Measurements from ENCODE around the gene RNF25. TPM values are rescaled to one million over a fixed set of nuclear protein-coding genes. Genes with fewer than 3 reads are reported as not detected.
A peak's percentile ranks its signal among the peaks of the same experiment; 100 is the strongest.

RNF25 gene
- total and polyA plus RNA-seq, 2 of the 4 experiments (the other 2 are of a cell fraction) = 56.5 to 78.1 TPM

- Histone ChIP-seq H3K36me3 (ENCODE audit: control insufficient read depth, insufficient read depth, low read length) (peaks cover 34% of the 10 kb centered on the region), H4K20me1 (ENCODE audit: insufficient read depth, low read length) (no peaks in the 10 kb centered on the region), H2BK5ac (ENCODE audit: low read depth, low read length, poor library complexity, severe bottlenecking) (no peak overlapping the region), H3K27ac (ENCODE audit: insufficient read depth, low read length) (no peak overlapping the region), H4K5ac (ENCODE audit: low read depth, low read length) (no peak overlapping the region), H2BK120ac (ENCODE audit: low read depth, low read length) (no peak overlapping the region), H3K9ac (ENCODE audit: low read depth, low read length) (no peak overlapping the region), H3K27me3 (ENCODE audit: control insufficient read depth, insufficient read depth, low read length) (no peaks in the 10 kb centered on the region), H3K4me2 (ENCODE audit: low read depth, low read length) (no peak overlapping the region), H3K4me3 (ENCODE audit: insufficient read depth, low read depth, low read length) (no peak overlapping the region), H3K56ac (ENCODE audit: extremely low read depth, insufficient read depth, low read length) (no peak overlapping the region), H3K4ac (ENCODE audit: low read depth, low read length) (no peak overlapping the region), H3K23ac (ENCODE audit: low read depth, low read length) (no peak overlapping the region), H3K18ac (ENCODE audit: low read depth, low read length) (no peak overlapping the region), H3K79me1 (ENCODE audit: low read depth in 1 of 2, low read length in 2 of 2) (no peaks in the 10 kb centered on the region), H3K9me3 (ENCODE audit: control insufficient read depth, insufficient read depth, low read length) (no peaks in the 10 kb centered on the region), H2AFZ (replicated peaks; ENCODE audit: low read length, poor library complexity) (no peak overlapping the region), H3K4me1 (ENCODE audit: control insufficient read depth, insufficient read depth, low read length) (peaks cover 3% of the 10 kb centered on the region; the same call in 1 of the 2 replicates), H2AK5ac (ENCODE audit: low read depth, low read length) (no peak overlapping the region), H2BK20ac (ENCODE audit: low read depth, low read length) (no peak overlapping the region), H2AK9ac (replicated peaks; ENCODE audit: low read depth, low read length, poor library complexity) (no peak overlapping the region), H4K91ac (ENCODE audit: insufficient read depth, low read depth, low read length) (no peak overlapping the region), H3K9me1 (ENCODE audit: insufficient read depth, low read length) (peaks cover 4% of the 10 kb centered on the region; the same call in 1 of the 2 replicates), H2BK15ac (ENCODE audit: low read depth, low read length) (no peak overlapping the region), H3K14ac (replicated peaks; ENCODE audit: low read depth, low read length) (no peak overlapping the region), H4K8ac (ENCODE audit: low read depth in 2 of 2, low read length in 2 of 2) (no peak overlapping the region)
- in situ Hi-C loops (cut with MboI; ENCODE audit: low sequenced_read_pairs) = no loop called here
- dilution Hi-C loops (cut with HindIII; ENCODE audit: low sequenced_read_pairs, unreplicated experiment) = no loop called here
- no TSS peak for BruUV-seq (replicated peaks)
- ChIA-PET CTCF (no interaction called here), POLR2A (ENCODE audit: unreplicated experiment) (no interaction called here)
- peak; percentile 66 for DNase-seq
- intact Hi-C loops (cut with micrococcal nuclease) = loop anchor here (1.0 kb wide), 1 partner anchor 156 kb away; no protein-coding TSS in a partner anchor
- peak; percentile 50; the same call in 1 of the 2 replicates for ATAC-seq (ENCODE audit: low read depth)
- TF ChIP-seq CTCF (conservative IDR thresholded peaks at IDR 0.05; ENCODE audit: low read depth, low read length) = no peak
- TF ChIP-seq CEBPB (IDR thresholded peaks at IDR 0.05; ENCODE audit: low read depth, low read length) = no peak
- no peak for TF ChIP-seq USF2 (IDR thresholded peaks at IDR 0.05; ENCODE audit: low read depth, low read length)
- TF ChIP-seq SMC3 (IDR thresholded peaks at IDR 0.05; ENCODE audit: low read depth, low read length) = no peak
- TF ChIP-seq MXI1 (IDR thresholded peaks at IDR 0.05; ENCODE audit: borderline replicate concordance, low read depth, low read length) = no peak
- TF ChIP-seq CHD1 (IDR thresholded peaks at IDR 0.05; ENCODE audit: low read depth, low read length) = no peak
- TF ChIP-seq ELK1 (IDR thresholded peaks at IDR 0.05; ENCODE audit: borderline replicate concordance, low read depth, low read length) = no peak
- TF ChIP-seq MAZ (IDR thresholded peaks at IDR 0.05; ENCODE audit: borderline replicate concordance, low read depth, low read length) = no peak
- TF ChIP-seq RCOR1 (IDR thresholded peaks at IDR 0.05; ENCODE audit: insufficient replicate concordance, low read length) = no peak
- no peak for TF ChIP-seq RFX5 (IDR thresholded peaks at IDR 0.05; ENCODE audit: low read depth, low read length)
These were observed 19.4 kb upstream of the RNF25 start for GRCh38 chr2:218691234-218691633.
